ENCODE results near the gene RGS17.
A peak's percentile ranks its signal among the peaks of the same experiment; 100 is the strongest.

The RGS17 gene

DNA sequence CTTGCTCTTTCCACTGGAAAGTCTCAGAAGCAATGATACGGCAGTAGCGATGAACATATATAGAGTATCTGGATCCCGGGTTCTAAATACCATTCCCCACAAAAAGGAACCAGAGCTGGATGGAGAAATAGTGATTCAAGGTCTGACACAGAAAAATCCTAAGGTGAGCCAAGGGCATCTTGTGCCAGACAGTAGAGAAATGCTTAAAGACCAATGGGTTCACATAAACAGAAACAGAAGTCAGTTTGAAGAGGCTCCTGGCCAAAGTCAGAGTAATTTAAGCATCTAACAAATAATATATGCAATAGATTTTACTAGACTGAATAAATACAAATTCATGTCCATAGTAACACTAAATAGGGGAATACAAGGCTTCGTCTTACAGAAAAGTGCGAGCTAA lies 54.7 kb downstream of the RGS17 start:
- DNase-seq, result no peak

DNA sequence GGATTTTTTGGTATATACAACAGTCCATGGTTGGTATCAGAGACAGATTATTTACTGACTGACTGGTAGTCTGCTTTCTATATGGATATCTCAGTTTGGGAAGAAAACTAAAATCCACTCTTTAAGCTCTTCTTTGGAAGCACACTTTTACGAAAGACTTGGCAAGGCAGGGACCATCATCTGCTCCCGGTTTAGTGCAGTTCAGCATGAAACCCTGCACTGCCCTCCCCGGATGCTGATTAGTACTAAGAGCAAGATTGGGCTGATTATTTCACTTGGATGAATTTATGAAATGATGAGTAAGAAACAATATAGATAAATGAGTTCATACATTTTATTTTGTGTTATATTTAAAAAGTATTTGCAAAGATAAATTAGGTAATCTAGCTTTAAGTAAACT lies 56.3 kb downstream of the RGS17 start:
- DNase-seq, result no peak

DNA sequence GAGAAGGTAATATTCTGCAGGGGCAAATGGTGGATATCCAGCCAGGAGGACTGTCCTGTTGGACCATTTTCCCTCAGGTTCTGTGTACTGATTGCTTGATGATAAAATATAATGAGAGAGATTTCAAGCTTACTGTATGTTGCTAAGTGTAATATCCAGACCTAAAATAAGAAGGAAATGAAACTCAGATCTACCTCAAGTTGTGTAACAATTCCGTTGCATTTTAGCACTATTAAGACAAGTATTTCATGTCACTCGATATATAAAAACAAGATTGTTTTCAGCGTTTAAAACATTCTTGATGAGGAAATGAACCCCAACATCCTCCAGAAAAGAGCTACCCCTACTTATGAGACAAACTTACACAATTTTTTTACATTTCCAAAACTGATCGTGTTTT lies 57.2 kb downstream of the RGS17 start:
- no peak for DNase-seq

DNA sequence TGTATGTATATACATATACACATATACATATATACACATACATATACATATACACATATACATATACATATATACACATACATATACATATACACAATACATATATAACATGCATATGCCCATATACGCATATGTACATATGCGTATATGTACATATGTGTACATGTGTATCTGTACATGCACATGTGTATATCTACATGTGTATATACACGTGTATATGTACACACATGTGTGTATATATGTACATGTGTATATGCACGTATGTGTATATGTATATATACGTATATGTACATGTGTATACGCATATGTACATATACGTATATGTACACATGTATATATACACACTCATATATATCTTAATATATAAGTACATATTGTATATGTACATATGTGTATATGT lies 60.3 kb downstream of the RGS17 start:
- DNase-seq, result no peak

DNA sequence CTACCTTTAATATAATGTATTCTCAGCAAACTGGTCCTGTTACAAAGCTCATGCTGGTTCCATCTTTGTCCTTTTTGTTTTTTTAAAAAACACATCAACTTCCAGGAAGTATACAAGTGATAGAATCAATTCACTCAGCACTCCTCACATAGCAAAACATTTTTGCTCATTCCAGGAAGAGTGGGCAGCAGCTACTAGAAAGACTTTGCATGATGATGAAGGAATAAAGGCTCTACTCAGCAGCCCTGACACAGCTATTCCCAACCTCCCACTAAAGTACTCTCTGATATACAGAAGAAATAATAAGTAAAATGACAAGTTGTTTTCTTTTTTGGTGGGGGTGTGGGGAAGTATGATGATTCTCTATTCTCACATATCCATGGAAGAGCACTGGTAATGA lies 61.2 kb downstream of the RGS17 start:
- DNase-seq, result no peak

DNA sequence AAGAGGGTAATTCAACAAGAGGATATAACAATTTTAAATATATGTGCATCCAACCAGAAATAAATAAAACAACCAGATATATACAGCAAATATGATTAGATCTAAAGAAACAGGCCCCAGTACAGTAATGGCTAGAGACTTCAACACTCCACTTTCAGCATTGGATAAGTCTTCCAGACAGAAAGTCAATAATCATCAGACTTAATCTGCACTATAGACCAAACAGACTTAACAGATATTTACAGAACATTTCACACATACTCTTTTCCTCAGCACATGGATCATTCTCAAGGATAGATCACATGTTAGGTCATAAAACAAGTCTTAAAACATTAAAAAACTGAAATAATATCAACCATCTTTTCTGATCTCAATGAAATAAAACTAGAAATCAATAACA lies 65.9 kb downstream of the RGS17 start:
- no peak for DNase-seq

DNA sequence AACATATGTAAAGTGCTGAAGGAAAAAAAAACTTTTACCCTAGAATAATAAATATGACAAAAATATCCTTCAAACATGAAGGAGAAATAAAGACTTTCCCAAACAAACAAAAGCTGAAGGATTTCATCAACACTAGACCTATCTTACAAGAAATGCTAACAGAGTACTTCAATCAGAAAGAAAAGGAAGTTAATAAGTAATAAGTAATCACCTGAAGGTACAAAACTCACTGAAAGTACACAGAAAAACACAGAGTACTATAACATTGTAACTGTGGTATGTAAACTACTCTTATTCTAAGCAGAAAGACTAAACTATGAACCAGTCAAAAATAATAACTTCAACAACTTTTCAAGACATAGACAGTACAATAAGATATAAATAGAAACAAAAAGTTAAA lies 67.1 kb downstream of the RGS17 start:
- DNase-seq, result no peak

DNA sequence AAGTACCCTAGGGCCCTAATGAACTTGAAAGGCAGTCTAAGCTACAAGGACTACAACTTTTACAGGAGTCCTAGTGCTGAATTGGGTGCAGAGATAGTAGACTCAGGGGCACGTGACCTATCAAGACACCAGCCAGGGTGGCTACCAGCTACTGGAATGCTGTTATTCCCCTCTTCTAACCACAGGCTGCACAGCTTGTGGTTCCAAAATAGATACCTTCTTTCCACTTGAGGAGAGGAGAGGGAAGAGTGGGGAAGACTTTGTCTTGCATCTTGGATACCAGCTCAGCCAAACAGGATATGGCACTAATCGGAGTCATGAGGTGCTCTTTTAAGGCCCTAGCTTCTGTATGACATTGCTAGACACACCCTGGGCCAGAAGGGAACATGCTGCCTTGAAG lies 68.6 kb downstream of the RGS17 start:
- DNase-seq, result no peak

DNA sequence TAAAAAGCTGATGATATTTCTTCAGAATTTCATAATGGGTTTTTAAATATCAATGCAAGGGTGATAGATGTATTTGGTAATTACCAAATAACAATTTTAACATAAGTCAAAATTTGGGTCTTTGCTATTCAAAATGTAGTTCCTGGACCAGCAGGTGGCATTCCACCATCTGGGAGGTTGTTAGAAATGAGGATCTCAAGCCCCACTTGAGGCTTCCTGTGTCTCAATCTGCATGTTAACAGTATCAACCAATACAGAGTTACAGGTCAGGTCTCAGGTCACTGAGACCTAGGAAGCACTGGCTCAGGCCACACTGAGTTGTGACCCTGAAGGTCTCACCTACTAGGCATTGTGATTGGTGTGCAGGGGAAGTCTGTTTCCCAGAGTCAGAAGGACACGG lies 71.3 kb downstream of the RGS17 start:
- peak; percentile 7 for DNase-seq

DNA sequence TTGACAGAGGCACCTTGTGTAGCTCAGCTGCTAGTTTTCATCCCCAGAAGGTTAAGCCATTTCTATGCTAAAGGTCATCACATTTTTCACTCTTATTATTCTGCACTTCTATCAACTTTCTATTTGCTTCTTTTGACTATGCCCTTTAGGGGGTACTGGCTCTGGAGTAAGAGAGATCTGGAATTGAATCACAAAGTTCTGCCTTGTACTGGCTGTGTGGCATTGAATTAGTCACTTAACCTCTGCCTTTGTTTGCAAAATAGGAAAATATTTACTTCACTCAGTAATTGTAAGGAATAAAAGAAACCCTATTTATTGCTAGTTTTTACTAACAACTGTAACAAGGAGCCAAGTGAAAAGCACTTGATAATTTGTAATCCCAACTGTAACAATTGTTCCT lies 71.8 kb downstream of the RGS17 start:
- DNase-seq, result no peak

DNA sequence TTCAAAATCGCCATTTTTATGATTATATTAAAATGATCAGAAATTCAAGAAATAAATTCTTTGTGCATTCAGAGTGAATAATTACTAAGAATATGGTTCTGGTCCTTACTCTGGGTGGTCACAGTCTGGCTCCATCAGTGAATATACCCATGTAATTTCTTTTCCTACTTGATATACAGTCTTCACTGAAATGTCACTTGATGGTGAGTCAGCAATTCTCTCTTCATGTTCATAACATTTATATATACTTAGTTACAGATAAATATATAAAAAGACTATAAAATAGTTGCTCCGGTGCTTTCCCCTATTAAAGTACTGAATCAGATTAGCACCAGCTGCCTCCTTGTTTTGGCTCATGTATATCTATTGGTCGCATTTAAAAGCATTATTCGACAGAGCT lies 72.2 kb downstream of the RGS17 start:
- no peak for DNase-seq

DNA sequence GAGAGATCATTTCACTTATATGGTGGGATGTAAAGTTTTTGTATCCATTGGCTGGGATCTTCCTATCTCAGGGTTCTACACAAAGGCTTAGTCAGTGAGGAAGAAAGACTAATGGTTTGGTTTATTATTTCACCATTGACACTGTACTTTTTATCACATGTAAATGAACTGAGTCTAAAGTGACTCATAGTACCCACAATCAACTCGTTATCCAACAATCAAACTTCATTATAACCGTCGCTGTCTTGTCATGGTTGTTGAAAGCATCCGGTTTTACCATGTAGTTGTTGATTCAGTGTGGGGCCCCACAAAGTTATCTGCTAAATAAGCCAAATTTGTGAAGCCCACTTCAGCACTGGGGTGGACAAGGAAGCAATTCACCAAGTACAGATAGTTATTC lies 72.8 kb downstream of the RGS17 start:
- no peak for DNase-seq

DNA sequence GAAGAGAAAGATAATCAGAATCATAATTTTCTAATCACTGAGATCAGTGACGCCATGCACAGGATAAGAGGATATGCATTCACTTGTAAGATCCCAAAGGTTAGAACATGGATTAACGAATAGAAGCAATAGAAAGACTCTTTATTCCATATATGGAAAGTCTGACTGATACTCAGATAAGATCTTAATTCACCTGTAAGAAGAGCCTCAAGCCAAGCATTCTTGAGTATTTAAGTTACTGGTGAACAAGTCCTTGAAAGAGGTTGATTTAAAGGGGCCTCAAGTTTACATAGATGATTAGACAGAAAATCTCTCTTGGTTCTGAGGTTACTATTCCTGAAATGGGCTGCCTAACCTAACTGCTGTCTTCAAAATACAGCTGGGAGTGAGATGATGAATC lies 74.8 kb downstream of the RGS17 start:
- no peak for DNase-seq

DNA sequence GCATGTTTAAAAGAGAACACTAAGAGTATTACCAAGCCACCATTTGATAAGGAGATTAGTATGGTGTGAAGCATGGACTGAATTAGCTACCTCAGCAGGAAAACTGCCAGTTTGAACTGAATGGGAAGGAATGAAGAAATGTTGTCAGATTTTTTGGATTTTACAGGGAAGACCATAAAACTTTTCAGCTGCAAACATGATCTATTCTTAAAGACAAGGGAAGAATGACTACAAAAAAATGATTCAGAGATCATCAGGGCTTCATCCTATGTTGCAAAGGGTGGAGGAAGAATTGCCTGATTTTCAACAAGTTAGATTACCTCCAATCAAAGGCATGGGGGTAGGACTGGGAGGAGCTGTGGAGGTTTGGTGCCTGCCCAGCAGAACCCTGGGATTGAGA lies 79.3 kb downstream of the RGS17 start:
- no peak for DNase-seq

DNA sequence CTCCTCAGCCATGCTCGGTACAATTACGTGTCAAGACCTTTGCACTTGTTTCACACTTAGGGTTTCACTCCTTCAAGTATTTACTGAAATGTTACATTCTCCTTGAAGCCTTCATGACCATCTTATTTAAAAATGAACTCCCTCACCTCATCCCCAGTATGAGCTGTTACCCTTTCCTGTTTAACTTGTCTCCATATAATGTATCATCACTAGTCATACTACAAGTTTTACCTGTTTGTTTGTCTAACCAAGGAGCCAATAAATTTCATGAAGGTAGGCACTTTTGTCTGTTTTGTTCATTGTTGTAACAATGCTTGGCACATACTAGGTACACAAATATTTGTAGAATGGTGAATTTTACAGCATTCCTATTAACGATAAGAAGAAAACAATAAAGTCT lies 82.5 kb downstream of the RGS17 start:
- DNase-seq, result no peak

DNA sequence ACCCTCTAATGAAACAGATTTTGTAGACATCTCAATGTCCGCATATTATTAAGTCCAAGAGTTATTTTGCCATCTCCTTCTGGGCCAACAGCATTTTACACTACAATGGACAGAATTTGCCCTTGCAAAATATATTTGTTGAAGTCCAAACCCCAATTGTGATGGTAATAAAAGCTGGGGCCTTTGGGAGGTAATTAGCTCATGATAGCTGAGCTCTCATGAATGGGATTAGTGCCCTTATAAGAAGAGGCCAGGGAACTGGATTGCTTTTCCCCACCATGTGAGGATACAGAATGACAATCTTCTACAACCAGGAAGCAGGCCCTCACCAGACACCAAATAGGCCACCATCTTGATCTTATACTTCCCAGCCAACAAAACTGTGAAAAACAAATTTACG lies 83.7 kb downstream of the RGS17 start:
- DNase-seq, result no peak

DNA sequence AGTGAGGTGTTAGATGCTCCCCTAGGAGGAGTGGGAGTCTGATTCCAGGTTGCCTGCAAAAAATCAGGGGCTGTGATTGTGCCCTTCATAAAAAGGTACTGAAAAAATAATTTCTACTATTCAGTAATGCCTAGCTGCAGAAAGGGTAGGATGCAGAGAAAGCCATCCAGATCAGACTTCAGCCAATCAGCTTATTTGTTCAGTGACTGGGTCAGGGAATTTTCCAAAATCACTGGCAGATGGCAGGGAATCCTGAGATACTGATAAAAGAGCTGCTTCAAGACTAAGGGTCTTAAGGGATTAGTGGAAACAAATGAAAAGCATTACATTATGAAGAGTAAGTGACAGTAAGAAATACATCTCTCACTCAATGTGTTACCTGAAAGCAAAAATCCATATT lies 85.8 kb downstream of the RGS17 start:
- no peak for DNase-seq

DNA sequence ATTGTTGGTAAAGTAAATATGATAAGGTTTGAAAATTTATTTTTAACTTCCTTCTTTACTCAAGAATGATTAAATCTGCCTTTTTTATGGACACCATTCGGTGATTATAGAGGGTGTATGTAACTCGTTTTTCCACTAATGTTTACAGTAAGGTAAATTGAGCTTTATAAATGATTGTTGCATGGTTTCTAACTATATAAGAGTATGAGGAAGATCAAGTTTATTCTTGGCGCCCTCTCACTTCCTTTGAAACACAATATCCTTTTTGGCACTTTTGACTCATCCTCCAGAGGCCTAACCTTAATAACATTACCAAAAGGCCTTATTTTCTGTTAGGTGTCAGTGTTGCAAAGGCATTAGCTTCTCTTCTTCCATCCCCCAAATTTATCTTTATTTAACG lies 86.8 kb downstream of the RGS17 start:
- DNase-seq, result no peak

DNA sequence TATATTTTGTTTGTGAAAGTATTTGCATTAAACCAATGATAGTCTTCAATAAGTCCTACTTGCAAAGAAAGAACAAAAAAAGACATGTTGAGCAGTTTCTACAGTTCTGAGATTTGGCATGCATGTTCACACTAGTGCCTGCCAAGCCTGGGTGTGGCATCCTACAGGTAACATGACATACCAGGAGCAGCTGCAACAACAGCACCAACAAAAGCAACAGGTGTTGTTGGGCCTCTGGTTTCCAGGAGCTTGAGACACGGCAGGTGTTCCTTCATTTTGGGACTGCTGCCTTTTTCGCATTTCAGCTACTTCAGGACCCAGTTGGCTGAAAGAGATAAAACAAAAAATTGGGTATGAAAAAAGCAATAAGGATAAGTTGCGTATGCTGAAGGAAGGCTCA lies 87.4 kb downstream of the RGS17 start:
- DNase-seq, result peak; percentile 22

DNA sequence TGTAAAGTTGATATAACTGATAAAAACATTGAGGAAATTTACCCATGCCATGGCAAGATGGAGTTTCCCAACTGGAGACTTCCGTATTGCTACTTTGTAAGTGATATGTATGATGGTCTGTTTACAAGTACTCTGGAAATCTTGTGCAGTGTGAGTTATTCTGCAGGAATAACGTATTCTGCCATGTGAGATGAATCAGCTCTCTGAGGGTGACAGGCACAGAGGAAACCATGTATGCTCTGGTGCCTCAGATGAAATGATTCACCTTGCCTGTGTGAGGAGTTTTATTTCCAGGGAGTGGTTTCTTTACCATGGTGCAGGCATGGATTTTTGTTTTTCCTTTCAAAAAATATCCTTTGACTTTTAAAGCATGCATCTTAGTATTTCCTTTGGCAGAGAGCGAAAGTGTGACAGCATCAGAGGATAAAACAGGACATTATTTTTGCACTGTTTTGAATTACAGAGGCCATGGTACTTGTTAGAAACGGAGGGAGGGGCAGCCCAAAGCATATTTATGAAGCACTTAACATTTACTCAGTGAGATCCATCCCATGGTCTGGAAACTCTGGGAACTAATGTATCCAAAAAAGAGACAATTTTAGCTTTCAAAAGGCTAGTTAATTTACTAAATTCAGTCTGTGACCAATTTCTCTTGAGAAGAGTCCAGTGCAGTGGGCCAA lies 92.6 kb downstream of the RGS17 start:
- no peak for DNase-seq

DNA sequence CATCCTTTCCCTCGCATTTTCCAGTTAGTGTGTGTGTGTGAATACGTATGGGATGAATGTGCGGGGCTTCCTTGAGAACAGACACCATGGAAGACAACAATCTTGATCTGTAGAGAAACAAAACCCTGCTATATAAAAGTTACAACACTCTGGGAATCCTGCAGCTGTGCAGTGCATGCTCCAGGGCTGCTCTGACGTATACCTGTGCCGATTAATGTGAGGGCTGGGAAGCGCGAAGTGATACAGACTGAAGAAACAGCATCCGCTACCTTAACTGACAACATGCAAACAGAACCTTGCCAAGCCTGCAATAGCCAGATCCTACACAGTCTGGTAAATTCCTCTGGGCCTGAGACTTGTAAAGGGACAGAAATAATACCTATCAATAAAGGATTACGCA lies 96.9 kb downstream of the RGS17 start:
- no peak for DNase-seq

DNA sequence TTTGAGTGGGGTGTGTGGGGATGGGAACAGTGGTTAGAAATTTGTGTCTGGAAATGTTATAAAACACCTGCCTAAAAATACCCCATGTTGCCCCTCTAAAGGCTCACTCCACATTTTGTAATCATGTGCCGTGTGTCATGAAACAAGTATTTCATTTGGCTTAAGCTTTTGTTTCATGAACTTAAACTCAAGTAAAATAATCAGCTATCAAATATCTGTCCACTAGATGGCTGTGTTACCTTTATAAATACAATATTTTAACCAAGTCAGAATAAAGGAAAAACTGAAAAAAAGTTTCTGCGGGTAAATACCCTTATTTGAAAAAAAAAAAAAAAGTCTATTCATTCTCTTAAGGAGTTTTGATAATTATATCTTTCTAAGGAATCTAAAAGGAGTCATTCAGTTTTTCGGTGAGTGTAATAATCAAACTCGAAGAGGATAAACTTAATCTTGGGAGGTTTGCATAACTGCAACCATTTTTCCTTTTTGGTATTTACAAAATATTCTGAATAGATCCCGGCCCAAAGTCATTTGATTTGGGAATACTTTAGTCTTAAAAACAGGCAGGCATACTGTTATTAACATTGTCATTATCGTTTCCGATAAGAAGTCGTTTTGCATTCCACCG lies 98.7 kb downstream of the RGS17 start:
- DNase-seq, result peak; percentile 9

DNA sequence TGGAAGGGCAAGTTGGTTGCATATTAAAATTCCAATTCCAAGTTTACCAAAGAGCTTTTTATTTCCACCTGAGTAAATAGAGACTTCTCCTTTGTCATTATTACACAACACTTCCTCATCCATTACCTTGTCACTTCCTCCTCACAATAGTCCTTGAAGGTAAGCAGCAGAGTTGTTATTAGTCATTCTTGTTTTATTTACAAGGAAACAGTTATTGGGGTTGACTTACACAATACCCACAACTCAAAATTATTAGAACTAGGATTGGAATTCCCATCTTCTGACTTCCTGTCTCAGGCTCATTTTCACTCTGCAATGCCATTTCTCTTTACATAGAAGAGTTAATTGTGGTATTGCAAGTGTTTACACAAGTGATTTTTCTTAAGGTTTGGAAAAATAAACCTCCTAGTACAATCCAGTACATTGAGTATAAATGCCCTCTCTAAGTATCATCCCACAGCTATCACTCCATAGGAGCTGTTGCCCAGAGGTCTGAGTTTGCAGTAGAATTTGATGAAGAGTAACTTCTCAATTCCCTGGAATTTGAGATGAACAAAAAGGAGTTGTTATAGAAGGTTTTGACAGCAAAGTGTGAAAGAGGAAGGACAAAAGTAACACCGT lies 99.6 kb downstream of the RGS17 start:
- no peak for DNase-seq

DNA sequence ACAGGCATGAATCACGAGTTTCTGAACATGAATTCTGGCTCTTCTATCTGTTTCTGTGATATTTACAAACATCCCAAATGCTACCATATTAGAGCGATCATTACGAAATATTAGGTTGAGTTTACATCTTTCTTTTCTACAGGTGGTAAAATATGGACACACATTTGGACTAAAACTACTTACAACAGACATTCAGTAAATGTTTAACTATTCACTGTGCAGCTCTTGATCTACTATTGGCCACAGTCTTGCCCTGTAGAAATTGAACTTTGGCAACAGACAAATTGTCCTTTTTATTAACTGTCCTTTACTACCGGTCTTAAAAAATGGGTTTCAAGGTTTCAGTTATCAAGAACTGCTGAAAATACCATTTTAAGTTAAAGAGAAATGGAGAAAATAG lies 102.1 kb downstream of the RGS17 start:
- DNase-seq, result no peak

DNA sequence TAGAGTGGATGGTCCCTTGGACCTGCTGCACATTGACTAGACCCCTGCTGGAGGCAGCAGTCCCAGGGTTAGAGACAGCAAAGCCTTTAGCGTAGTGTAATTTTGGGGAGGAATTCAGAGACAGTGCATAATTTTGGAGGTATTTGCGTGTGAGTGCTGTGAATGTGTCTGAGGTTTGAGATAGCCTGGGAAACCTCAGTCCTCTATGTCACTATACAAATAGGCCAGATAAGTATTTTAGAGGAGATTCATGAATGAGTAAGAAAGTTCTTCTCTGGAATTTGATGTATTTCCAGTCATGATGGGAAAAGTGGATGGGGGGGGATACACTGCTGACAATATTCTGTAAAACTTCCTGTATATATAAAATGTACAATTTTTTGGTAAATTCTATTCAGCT lies 102.8 kb downstream of the RGS17 start:
- DNase-seq, result no peak
